Fibroblast of the aortic adventitia (primary cell): ENCODE data around the gene UBAC2. TPM values are rescaled to one million over a fixed set of nuclear protein-coding genes. Genes with fewer than 3 reads are reported as not detected.

Source experiments
- DNase-seq: peaks from one replicate; pipeline ENCODE4 v3.0.0-alpha.2; 2010; ENCODE audit warnings: low read depth
- H3K4me3 ChIP-seq: 2 replicates; pipeline ENCODE4 v1.5.1; 2011; ENCODE audit warnings: low read depth, mild to moderate bottlenecking, control low read depth, low read length, moderate library complexity
- CTCF ChIP-seq: IDR thresholded peaks from 2 replicates; pipeline ENCODE4 v1.5.1; 2011; ENCODE audit warnings: mild to moderate bottlenecking, low read length, control low read depth, inconsistent platforms; ENCODE audit not compliant: insufficient read depth
- total RNA-seq: library from RNA; depleted of rRNA; stranded (reverse); fragments of >200 nt; gene quantifications from 2 replicates; pipeline ENCODE4 v1.2.3, GENCODE V29; 2012; ENCODE audit warnings: low replicate concordance

Gene UBAC2
- total RNA-seq, 1 donor, result 33.8 TPM

GRCh38 chr13:99254830-99255229 lies 54.2 kb downstream of the UBAC2 start:
- DNase-seq, result no peak
- no peak overlapping the region for H3K4me3 ChIP-seq
- no peak for TF ChIP-seq CTCF

GRCh38 chr13:99255271-99255670 lies 54.6 kb downstream of the UBAC2 start:
- H3K4me3 ChIP-seq, result no peak overlapping the region
- no peak for TF ChIP-seq CTCF

GRCh38 chr13:99256283-99256682 lies 55.6 kb downstream of the UBAC2 start:
- no peak for DNase-seq
- no peak overlapping the region for H3K4me3 ChIP-seq
- no peak for TF ChIP-seq CTCF

More at GRCh38 chr13:99255271-99255670, 54.6 kb downstream of the UBAC2 start:
- no peak for DNase-seq

GRCh38 chr13:99256709-99257108 lies 56.1 kb downstream of the UBAC2 start:
- no peak for TF ChIP-seq CTCF
- peak; percentile 40 for DNase-seq

GRCh38 chr13:99257291-99257690 lies 56.6 kb downstream of the UBAC2 start:
- no peak for DNase-seq
- no peak overlapping the region for H3K4me3 ChIP-seq
- no peak for TF ChIP-seq CTCF

More at GRCh38 chr13:99256709-99257108, 56.1 kb downstream of the UBAC2 start:
- no peak overlapping the region for H3K4me3 ChIP-seq

- DNase-seq, result no peak
- H3K4me3 ChIP-seq, result no peak within 1 kb of the TSS
- no peak for TF ChIP-seq CTCF
Measured at GRCh38 chr13:99258210-99258860, 57.7 kb downstream of the UBAC2 start, which contains the start of gene GPR18. Gene GPR18 (minus strand): TSS chr13:99258379. CDS start chr13:99255872, 2,507 bp downstream.

- no peak for TF ChIP-seq CTCF
- H3K4me3 ChIP-seq, result no peak overlapping the region
- no peak for DNase-seq
Measured at GRCh38 chr13:99258946-99259345, 58.3 kb downstream of the UBAC2 start.
